SK-N-SH treated with all-trans-retinoic acid at 6 μM for 48 hours (cell line): Measurements from ENCODE around the gene GRM5.
"Not testable (repeated sequence)": the region's sequence is repeated elsewhere in the genome, so short reads cannot be mapped to it uniquely, and the experiment has no call there.

Experiments used
- PATZ1 ChIP-seq: fragments of 250-450 bp; sonication (Bioruptor Pico); IDR thresholded peaks from 2 replicates; pipeline ENCODE4 v1.8.0; 2020; ENCODE audit warnings: mild to moderate bottlenecking, moderate library complexity, borderline replicate concordance
- TSHZ2 ChIP-seq: fragments of 250-450 bp; sonication (Bioruptor Pico); IDR thresholded peaks from 2 replicates; pipeline ENCODE4 v1.5.0; 2020; ENCODE audit warnings: mild to moderate bottlenecking, moderate library complexity
- ZNF8 ChIP-seq: fragments of 450-650 bp; formaldehyde crosslinking; IDR thresholded peaks from 2 replicates; pipeline ENCODE4 v1.5.0; 2020; ENCODE audit warnings: mild to moderate bottlenecking, moderate library complexity

GRCh38 chr11:89093806-89094205, 28.0 kb upstream of the GRM5 start:
- TF ChIP-seq TSHZ2, ZNF8, PATZ1 (CRISPR knock-in tag): not testable (repeated sequence)
